ENCODE data around the gene ATP6AP2. TPM values are rescaled to one million over a fixed set of nuclear protein-coding genes. Genes with fewer than 3 reads are reported as not detected.
"Not testable (repeated sequence)": the region's sequence is repeated elsewhere in the genome, so short reads cannot be mapped to it uniquely, and the experiment has no call there.

Gene ATP6AP2
- total RNA-seq, 1 experiment from 2014 or later: 77.6 TPM

- POLR2A ChIA-PET (ENCODE audit: unreplicated experiment): no interaction called here
- CTCF ChIA-PET: no interaction called here
- ATAC-seq (no peak), DNase-seq (no peak)
- Histone ChIP-seq H3K36me3 (ENCODE audit: low read depth, low read length) (no peaks in the 10 kb centered on the region), H3K9ac (ENCODE audit: low read length) (no peak overlapping the region), H3F3A (ENCODE audit: low read length, unreplicated experiment) (no peaks in the 10 kb centered on the region), H3K4me3 (ENCODE audit: low read length) (no peak overlapping the region), H3K27ac (ENCODE audit: low read length) (no peak overlapping the region), H3K27me3 (ENCODE audit: low read length) (no peaks in the 10 kb centered on the region), H2AFZ (ENCODE audit: low read length) (no peak overlapping the region), H3K9me2 (replicated peaks; ENCODE audit: low read length) (no peaks in the 10 kb centered on the region), H3K4me2 (ENCODE audit: low read length) (0 out of 2 replicates have a peak overlapping the region, but pooled peaks have one; percentile 89), H4K20me1 (ENCODE audit: low read length) (no peaks in the 10 kb centered on the region), H3K4me1 (ENCODE audit: insufficient read depth, low read length) (no peaks in the 10 kb centered on the region; the same call in 1 of the 2 replicates), H3K79me2 (ENCODE audit: low read length) (peaks cover 44% of the 10 kb centered on the region), H3K9me3 (ENCODE audit: low read length) (no peaks in the 10 kb centered on the region)
- BruUV-seq (replicated peaks): no TSS peak
- intact Hi-C loops (cut with micrococcal nuclease): no loop called here
- TF ChIP-seq EZH2phosphoT487 (IDR thresholded peaks at IDR 0.05; ENCODE audit: borderline replicate concordance, low read length): no peak
- TF ChIP-seq CTCF (conservative IDR thresholded peaks at IDR 0.05; ENCODE audit: low read depth, low read length): no peak
- TF ChIP-seq EZH2 (IDR thresholded peaks at IDR 0.05; ENCODE audit: low read length, unreplicated experiment): no peak
Measured at GRCh38 chrX:40582811-40583210, 2.0 kb downstream of the ATP6AP2 start.

- DNase-seq; POLR2A ChIA-PET (ENCODE audit: unreplicated experiment): not testable (repeated sequence)
- peaks cover 33% of the 10 kb centered on the region for H3K79me2 ChIP-seq (ENCODE audit: low read length)
Measured at GRCh38 chrX:40587623-40588022, 6.9 kb downstream of the ATP6AP2 start.

GRCh38 chrX:40589616-40590321 is 9.0 kb downstream of the ATP6AP2 start:
- H3K4me3 ChIP-seq (ENCODE audit: low read length); POLR2A ChIA-PET (ENCODE audit: unreplicated experiment); ATAC-seq: not testable (repeated sequence)

More at GRCh38 chrX:40587623-40588022, 6.9 kb downstream of the ATP6AP2 start:
- CTCF ChIA-PET; ATAC-seq; BruUV-seq (replicated peaks); H3K4me2 ChIP-seq (ENCODE audit: low read length); H3K4me1 ChIP-seq (ENCODE audit: insufficient read depth, low read length); H3F3A ChIP-seq (ENCODE audit: low read length, unreplicated experiment); H3K27ac ChIP-seq (ENCODE audit: low read length); H2AFZ ChIP-seq (ENCODE audit: low read length); H4K20me1 ChIP-seq (ENCODE audit: low read length); H3K9me3 ChIP-seq (ENCODE audit: low read length); H3K9ac ChIP-seq (ENCODE audit: low read length); H3K4me3 ChIP-seq (ENCODE audit: low read length); H3K9me2 ChIP-seq (replicated peaks; ENCODE audit: low read length); H3K27me3 ChIP-seq (ENCODE audit: low read length); intact Hi-C loops (cut with micrococcal nuclease): not testable (repeated sequence)
- H3K36me3 ChIP-seq (ENCODE audit: low read depth, low read length): peaks cover 15% of the 10 kb centered on the region

GRCh38 chrX:40603446-40603845 is 22.7 kb downstream of the ATP6AP2 start:
- Histone ChIP-seq H3K4me1 (ENCODE audit: insufficient read depth, low read length) (no peaks in the 10 kb centered on the region), H3K4me3 (ENCODE audit: low read length) (no peak overlapping the region), H3K36me3 (ENCODE audit: low read depth, low read length) (peaks cover 15% of the 10 kb centered on the region), H3K9ac (ENCODE audit: low read length) (no peak overlapping the region), H3K4me2 (ENCODE audit: low read length) (no peak overlapping the region), H3K9me2 (replicated peaks; ENCODE audit: low read length) (no peaks in the 10 kb centered on the region), H3F3A (ENCODE audit: low read length, unreplicated experiment) (no peaks in the 10 kb centered on the region), H3K27me3 (ENCODE audit: low read length) (no peaks in the 10 kb centered on the region), H3K9me3 (ENCODE audit: low read length) (no peaks in the 10 kb centered on the region), H4K20me1 (ENCODE audit: low read length) (no peaks in the 10 kb centered on the region), H2AFZ (ENCODE audit: low read length) (no peak overlapping the region), H3K79me2 (ENCODE audit: low read length) (no peaks in the 10 kb centered on the region), H3K27ac (ENCODE audit: low read length) (no peak overlapping the region)
- intact Hi-C loops (cut with micrococcal nuclease): no loop called here
- ATAC-seq (no peak), DNase-seq (no peak)
- no TSS peak for BruUV-seq (replicated peaks)
- ChIA-PET POLR2A (ENCODE audit: unreplicated experiment) (no interaction called here), CTCF (no interaction called here)
- no peak for TF ChIP-seq EZH2phosphoT487 (IDR thresholded peaks at IDR 0.05; ENCODE audit: borderline replicate concordance, low read length)
- no peak for TF ChIP-seq CTCF (conservative IDR thresholded peaks at IDR 0.05; ENCODE audit: low read depth, low read length)
- TF ChIP-seq EZH2 (IDR thresholded peaks at IDR 0.05; ENCODE audit: low read length, unreplicated experiment): no peak

More at GRCh38 chrX:40589616-40590321, 9.0 kb downstream of the ATP6AP2 start:
- H3K9me2 ChIP-seq (replicated peaks; ENCODE audit: low read length); BruUV-seq (replicated peaks); H3K9me3 ChIP-seq (ENCODE audit: low read length); H3K4me2 ChIP-seq (ENCODE audit: low read length); intact Hi-C loops (cut with micrococcal nuclease); H4K20me1 ChIP-seq (ENCODE audit: low read length); H2AFZ ChIP-seq (ENCODE audit: low read length); H3K27ac ChIP-seq (ENCODE audit: low read length); DNase-seq; H3K4me1 ChIP-seq (ENCODE audit: insufficient read depth, low read length); H3K27me3 ChIP-seq (ENCODE audit: low read length); H3F3A ChIP-seq (ENCODE audit: low read length, unreplicated experiment); H3K9ac ChIP-seq (ENCODE audit: low read length); CTCF ChIA-PET: not testable (repeated sequence)
- peaks cover 19% of the 10 kb centered on the region for H3K79me2 ChIP-seq (ENCODE audit: low read length)
- H3K36me3 ChIP-seq (ENCODE audit: low read depth, low read length): peaks cover 16% of the 10 kb centered on the region

Data from PC-3 (cell line).